ENCODE measurements around the gene XYLT1. TPM values are rescaled to one million over a fixed set of nuclear protein-coding genes. Genes with fewer than 3 reads are reported as not detected.

XYLT1 gene
- total and polyA plus RNA-seq, 2 of the 13 experiments (the other 11 are each of a cell fraction or from before 2014, with no cell fraction given), result not detected

- ATAC-seq (no peak), FAIRE-seq (no peak), DNase-seq (ENCODE audit: low spot score) (no peak)
- Histone ChIP-seq H3K27me3 (ENCODE audit: control insufficient read depth in 1 of 2, insufficient read depth in 2 of 2, low read length in 2 of 2) (peaks cover under 1 to 9% of the 10 kb centered on the region in 2 experiments; a peak in 1 of 5 replicates), H3K79me2 (ENCODE audit: insufficient read depth, low read length) (no peaks in the 10 kb centered on the region), H4K20me1 (ENCODE audit: insufficient read depth, low read length) (no peaks in the 10 kb centered on the region), H3K9ac (ENCODE audit: insufficient read depth, low read depth, low read length) (no peak overlapping the region), H3K4me1 (ENCODE audit: insufficient read depth, low read length) (peaks cover 5% of the 10 kb centered on the region; the same call in 1 of the 2 replicates), H3K9me3 (ENCODE audit: low read length) (no peaks in the 10 kb centered on the region), H3K4me2 (ENCODE audit: low read depth, low read length) (no peak overlapping the region), H3K4me3 (replicated peaks in 1 of 3; ENCODE audit: insufficient read depth in 1 of 3, low read depth in 2 of 3, low read length in 3 of 3) (no peak overlapping the region), H3K27ac (ENCODE audit: extremely low read length, insufficient read depth, low read length) (no peak overlapping the region), H3K36me3 (replicated peaks in 1 of 2; ENCODE audit: control insufficient read depth in 1 of 2, insufficient read depth in 2 of 2, low read length in 2 of 2) (no peaks in the 10 kb centered on the region), H2AFZ (ENCODE audit: low read length) (no peak overlapping the region)
- WGBS (ENCODE audit: low lambda C conversion rate), result 2% methylated on average over 4 of the region's 4 CpGs
- TF ChIP-seq ZNF83 (CRISPR knock-in tag; IDR thresholded peaks at IDR 0.05; ENCODE audit: borderline replicate concordance), result no peak
- no peak for TF ChIP-seq FOXC1 (CRISPR knock-in tag; IDR thresholded peaks at IDR 0.05; ENCODE audit: borderline replicate concordance)
- no peak for TF ChIP-seq ZNF260 (CRISPR knock-in tag; IDR thresholded peaks at IDR 0.05; ENCODE audit: borderline replicate concordance, low read depth)
- no peak for TF ChIP-seq ZNF770 (CRISPR knock-in tag; IDR thresholded peaks at IDR 0.05)
- no peak for TF ChIP-seq BATF2 (CRISPR knock-in tag; IDR thresholded peaks at IDR 0.05)
- no peak for TF ChIP-seq ZNF766 (CRISPR knock-in tag; IDR thresholded peaks at IDR 0.05; ENCODE audit: borderline replicate concordance)
- no peak for TF ChIP-seq ZSCAN12 (CRISPR knock-in tag; IDR thresholded peaks at IDR 0.05)
- TF ChIP-seq ZNF790 (CRISPR knock-in tag; IDR thresholded peaks at IDR 0.05; ENCODE audit: borderline replicate concordance), result no peak
- no peak for TF ChIP-seq TFDP1 (CRISPR knock-in tag; IDR thresholded peaks at IDR 0.05; ENCODE audit: borderline replicate concordance)
- intact Hi-C loops (cut with micrococcal nuclease; ENCODE audit: unreplicated experiment), result no loop called here
- ChIA-PET CTCF (ENCODE audit: low intra/inter-chr PET ratio, low total read pairs) (no interaction called here), POLR2A (no interaction called here)
- in situ Hi-C loops (cut with HindIII; ENCODE audit: extremely low pct_ligation_motif_present, low pct_unique_long_range_greater_than_20kb), result no loop called here
- BruUV-seq (replicated peaks), result no TSS peak
Measured at GRCh38 chr16:17067882-17068281, 402.9 kb downstream of the XYLT1 start.

All from HepG2 (cell line).